Glutamatergic neuron (in vitro differentiated cells): Measurements from ENCODE around the gene PUS3. TPM values are rescaled to one million over a fixed set of nuclear protein-coding genes. Genes with fewer than 3 reads are reported as not detected.

Experiments used
- DNase-seq: peaks from one replicate; pipeline ENCODE4 v3.0.0; 2022
- H3K27ac Mint-ChIP-seq: one replicate; pipeline ENCODE4 v1.8.0; 2020; ENCODE audit warnings: mild to moderate bottlenecking, mixed read lengths, inconsistent platforms; ENCODE audit not compliant: unreplicated experiment
- H3K27me3 Mint-ChIP-seq: one replicate; pipeline ENCODE4 v1.8.0; 2020; ENCODE audit warnings: mild to moderate bottlenecking, moderate library complexity, mixed read lengths, inconsistent platforms; ENCODE audit not compliant: unreplicated experiment
- H3K36me3 Mint-ChIP-seq: one replicate; pipeline ENCODE4 v1.8.0; 2020; ENCODE audit warnings: mild to moderate bottlenecking, mixed read lengths, inconsistent platforms; ENCODE audit not compliant: unreplicated experiment
- H3K4me1 Mint-ChIP-seq: one replicate; pipeline ENCODE4 v1.8.0; 2020; ENCODE audit warnings: mild to moderate bottlenecking, low read depth, mixed read lengths, inconsistent platforms; ENCODE audit not compliant: unreplicated experiment
- H3K4me3 Mint-ChIP-seq: one replicate; pipeline ENCODE4 v1.8.0; 2020; ENCODE audit warnings: mild to moderate bottlenecking, mixed read lengths, inconsistent platforms; ENCODE audit not compliant: unreplicated experiment
- H3K9me3 Mint-ChIP-seq: one replicate; pipeline ENCODE4 v1.8.0; 2020; ENCODE audit warnings: mild to moderate bottlenecking, moderate library complexity, mixed read lengths, inconsistent platforms; ENCODE audit not compliant: unreplicated experiment
- CTCF ChIP-seq: fragments of 200-600 bp; sonication (generic); IDR thresholded peaks from one replicate; pipeline ENCODE4 v1.5.0; 2021; ENCODE audit not compliant: partially characterized antibody, unreplicated experiment
- total RNA-seq: library from RNA; stranded (reverse); fragmentation: NEBNext Ultra II Directional; extraction: Animal tissue kit (Norgen Biotek cat#: 25700); gene quantifications from one replicate; pipeline ENCODE4 v1.2.1, GENCODE V29; 2021; ENCODE audit not compliant: unreplicated experiment

Gene PUS3
- total RNA-seq, 1 donor from 2014 or later = 12.6 TPM

DNA sequence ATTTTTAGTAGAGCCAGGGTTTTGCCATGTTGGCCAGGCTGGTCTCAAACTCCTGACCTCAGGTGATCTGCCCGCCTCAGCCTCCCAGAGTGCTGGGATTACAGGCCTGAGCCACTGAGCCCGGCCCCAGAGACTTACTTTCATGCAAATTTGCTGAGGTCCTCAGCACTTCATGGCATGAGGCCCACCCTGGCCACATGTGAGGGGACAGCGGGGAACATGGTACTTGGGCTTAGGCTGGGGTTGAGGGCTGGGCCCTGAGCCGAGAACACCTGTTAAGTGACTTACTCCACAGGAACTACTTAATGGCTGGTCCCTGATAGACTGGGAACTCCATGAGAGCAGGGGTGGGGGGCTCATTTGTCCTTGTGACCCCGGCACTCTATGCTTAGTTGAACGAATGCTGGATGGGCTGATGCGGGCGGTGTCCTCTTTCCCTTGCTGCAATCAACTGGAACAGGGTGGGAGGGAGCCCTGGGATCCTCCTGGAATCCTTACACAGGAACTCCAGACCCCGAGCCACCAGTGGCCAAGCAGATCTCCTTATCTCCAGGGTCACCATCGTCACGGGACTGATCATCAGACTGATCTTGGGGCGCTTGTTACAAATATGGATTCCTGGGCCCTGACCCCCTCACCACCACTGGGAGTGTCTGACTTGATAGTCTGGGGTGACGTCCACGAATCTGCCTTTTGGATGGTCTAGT lies 43.9 kb upstream of the PUS3 start:
- H3K27ac Mint-ChIP-seq = no peak overlapping the region
- H3K9me3 Mint-ChIP-seq = peaks cover 9% of the 10 kb centered on the region
- peaks cover 13% of the 10 kb centered on the region for H3K4me1 Mint-ChIP-seq
- H3K27me3 Mint-ChIP-seq = peaks cover 11% of the 10 kb centered on the region
- no peak for DNase-seq
- peaks cover 4% of the 10 kb centered on the region for H3K36me3 Mint-ChIP-seq
- no peak for TF ChIP-seq CTCF
- H3K4me3 Mint-ChIP-seq = no peak overlapping the region

DNA sequence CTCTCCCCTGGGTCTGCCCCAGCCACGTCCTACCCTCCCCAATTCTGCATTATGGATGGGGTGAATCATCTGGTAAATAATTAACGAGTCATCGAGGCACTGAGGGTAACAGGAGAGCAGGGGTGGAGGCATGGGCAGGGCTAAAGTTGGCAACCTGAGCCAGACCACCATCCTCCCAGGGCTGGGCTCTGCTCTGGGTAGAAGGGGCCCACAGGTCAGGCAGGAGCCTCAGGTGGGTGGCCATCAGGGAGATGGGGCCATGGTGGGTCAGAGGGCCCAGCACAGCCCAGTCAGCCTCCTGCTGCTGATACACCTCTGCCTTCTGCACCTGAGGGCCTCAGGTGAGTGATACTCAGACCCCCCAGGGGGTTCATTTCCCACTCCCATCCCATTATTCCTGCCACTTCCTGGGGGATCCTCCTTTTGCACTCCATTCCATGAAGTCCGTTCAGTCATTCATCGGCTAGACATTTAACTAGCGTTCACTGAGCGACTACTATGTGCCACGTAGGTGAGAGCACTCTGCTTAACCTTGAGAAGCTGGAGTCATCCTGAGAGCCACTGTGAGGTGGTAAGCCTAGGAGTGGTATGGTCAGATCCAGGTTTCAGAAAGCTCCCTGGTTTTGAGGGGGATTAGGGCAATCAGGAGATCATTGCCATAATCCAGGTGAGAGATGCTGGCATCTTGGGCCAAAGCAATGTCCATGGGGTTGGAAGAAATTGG lies 43.0 kb upstream of the PUS3 start, which contains the start of gene VSIG10L2:
TSS of gene VSIG10L2 (plus strand) at position 248 of the 724 bp plus-strand sequence. CDS start at position 260, 12 bp downstream.
- Mint-ChIP-seq H3K27me3 (peaks cover 16% of the 10 kb centered on the region), H3K27ac (no peak within 1 kb of the TSS), H3K9me3 (peaks cover 12% of the 10 kb centered on the region), H3K4me3 (no peak within 1 kb of the TSS), H3K36me3 (peaks cover 4% of the 10 kb centered on the region), H3K4me1 (peaks cover 16% of the 10 kb centered on the region)
- no peak for DNase-seq
- no peak for TF ChIP-seq CTCF

DNA sequence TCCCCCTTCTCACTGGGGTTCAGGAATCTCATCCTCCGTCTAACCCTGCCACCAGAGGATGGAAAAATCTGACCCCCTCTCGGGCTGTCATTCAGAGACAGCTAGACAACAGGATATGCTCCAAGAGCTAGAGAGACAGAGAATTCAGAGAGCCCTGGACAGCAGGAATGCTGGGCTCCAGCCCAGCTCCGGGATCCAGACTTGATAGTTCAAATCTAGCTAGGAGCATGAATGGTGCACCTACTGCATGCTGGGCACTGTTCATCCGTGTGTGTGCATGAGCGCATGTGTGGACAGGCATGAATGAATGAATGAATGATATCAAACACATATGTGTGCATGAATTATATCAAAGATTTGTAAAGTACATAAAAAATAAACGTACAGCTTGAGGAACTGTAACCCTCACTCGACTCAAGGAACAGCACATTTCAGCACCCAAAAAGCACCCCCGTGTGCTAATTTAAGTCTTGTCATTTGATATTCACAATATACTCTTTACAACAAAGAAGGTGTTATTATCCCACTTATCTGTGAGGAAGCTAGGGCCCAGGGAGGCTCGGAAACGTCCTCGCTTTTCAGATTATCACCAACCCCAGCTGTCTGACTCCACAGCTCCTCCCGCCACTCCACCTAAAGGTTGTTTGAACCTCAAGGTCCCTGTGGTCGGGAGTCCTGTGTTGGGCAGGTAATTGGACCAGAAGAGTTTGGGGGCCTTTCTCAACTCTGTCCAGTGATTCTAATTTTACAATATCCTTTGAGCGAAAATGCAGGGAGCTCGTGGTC lies 42.2 kb upstream of the PUS3 start:
- Mint-ChIP-seq H3K27me3 (peaks cover 17% of the 10 kb centered on the region), H3K4me3 (no peak overlapping the region), H3K4me1 (peaks cover 20% of the 10 kb centered on the region), H3K27ac (no peak overlapping the region), H3K9me3 (peaks cover 12% of the 10 kb centered on the region), H3K36me3 (peaks cover 4% of the 10 kb centered on the region)
- no peak for DNase-seq
- TF ChIP-seq CTCF = no peak

- DNase-seq = no peak
- no peak for TF ChIP-seq CTCF
- peaks cover 20% of the 10 kb centered on the region for H3K4me1 Mint-ChIP-seq
- H3K36me3 Mint-ChIP-seq = peaks cover 4% of the 10 kb centered on the region
- peaks cover 17% of the 10 kb centered on the region for H3K27me3 Mint-ChIP-seq
- H3K27ac Mint-ChIP-seq = no peak overlapping the region
- no peak overlapping the region for H3K4me3 Mint-ChIP-seq
- peaks cover 12% of the 10 kb centered on the region for H3K9me3 Mint-ChIP-seq
Observed at GRCh38 chr11:125944350-125945010, 41.5 kb upstream of the PUS3 start.
